WERI-Rb-1 (cell line): ENCODE measurements around the gene CHMP6.

Experiments used
- DNase-seq: peaks from one replicate; pipeline ENCODE4 v3.0.0-alpha.2; 2020
- H3K27ac ChIP-seq: fragments of 250-450 bp; sonication (Bioruptor Pico); 2 replicates; pipeline ENCODE4 v1.5.1; 2020; ENCODE audit warnings: mild to moderate bottlenecking, moderate library complexity
- H3K27me3 ChIP-seq: fragments of 250-450 bp; sonication (Bioruptor Pico); 2 replicates; pipeline ENCODE4 v1.5.1; 2021; ENCODE audit warnings: mild to moderate bottlenecking, low read depth, moderate library complexity; ENCODE audit not compliant: insufficient read depth, severe bottlenecking
- H3K36me3 ChIP-seq: fragments of 250-450 bp; sonication (Bioruptor Pico); 2 replicates; pipeline ENCODE4 v1.5.1; 2020; ENCODE audit warnings: mild to moderate bottlenecking, moderate library complexity
- H3K4me3 ChIP-seq: 2 replicates; pipeline ENCODE4 v1.5.1; 2011; ENCODE audit warnings: low read depth, mild to moderate bottlenecking, control low read depth, low read length
- H3K9me3 ChIP-seq: fragments of 250-450 bp; sonication (Bioruptor Pico); 2 replicates; pipeline ENCODE4 v1.5.1; 2021; ENCODE audit warnings: mild to moderate bottlenecking, moderate library complexity; ENCODE audit not compliant: severe bottlenecking
- TF ChIP-seq, protein P1 (sequence below): IDR thresholded peaks from 2 replicates; pipeline ENCODE4 v1.5.1; 2011; ENCODE audit warnings: low read depth, mild to moderate bottlenecking, control low read depth, inconsistent platforms, low read length

Gene CHMP6

GRCh38 chr17:80989586-80989913 is 2.1 kb upstream of the CHMP6 start:
- peaks cover 3% of the 10 kb centered on the region for H3K9me3 ChIP-seq
- no peak for DNase-seq
- H3K36me3 ChIP-seq = peaks cover 8% of the 10 kb centered on the region
- TF ChIP-seq, protein P1, sequence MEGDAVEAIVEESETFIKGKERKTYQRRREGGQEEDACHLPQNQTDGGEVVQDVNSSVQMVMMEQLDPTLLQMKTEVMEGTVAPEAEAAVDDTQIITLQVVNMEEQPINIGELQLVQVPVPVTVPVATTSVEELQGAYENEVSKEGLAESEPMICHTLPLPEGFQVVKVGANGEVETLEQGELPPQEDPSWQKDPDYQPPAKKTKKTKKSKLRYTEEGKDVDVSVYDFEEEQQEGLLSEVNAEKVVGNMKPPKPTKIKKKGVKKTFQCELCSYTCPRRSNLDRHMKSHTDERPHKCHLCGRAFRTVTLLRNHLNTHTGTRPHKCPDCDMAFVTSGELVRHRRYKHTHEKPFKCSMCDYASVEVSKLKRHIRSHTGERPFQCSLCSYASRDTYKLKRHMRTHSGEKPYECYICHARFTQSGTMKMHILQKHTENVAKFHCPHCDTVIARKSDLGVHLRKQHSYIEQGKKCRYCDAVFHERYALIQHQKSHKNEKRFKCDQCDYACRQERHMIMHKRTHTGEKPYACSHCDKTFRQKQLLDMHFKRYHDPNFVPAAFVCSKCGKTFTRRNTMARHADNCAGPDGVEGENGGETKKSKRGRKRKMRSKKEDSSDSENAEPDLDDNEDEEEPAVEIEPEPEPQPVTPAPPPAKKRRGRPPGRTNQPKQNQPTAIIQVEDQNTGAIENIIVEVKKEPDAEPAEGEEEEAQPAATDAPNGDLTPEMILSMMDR = no peak
- no peaks in the 10 kb centered on the region for H3K27me3 ChIP-seq
- H3K27ac ChIP-seq = no peak overlapping the region
- H3K4me3 ChIP-seq = no peak overlapping the region

DNA sequence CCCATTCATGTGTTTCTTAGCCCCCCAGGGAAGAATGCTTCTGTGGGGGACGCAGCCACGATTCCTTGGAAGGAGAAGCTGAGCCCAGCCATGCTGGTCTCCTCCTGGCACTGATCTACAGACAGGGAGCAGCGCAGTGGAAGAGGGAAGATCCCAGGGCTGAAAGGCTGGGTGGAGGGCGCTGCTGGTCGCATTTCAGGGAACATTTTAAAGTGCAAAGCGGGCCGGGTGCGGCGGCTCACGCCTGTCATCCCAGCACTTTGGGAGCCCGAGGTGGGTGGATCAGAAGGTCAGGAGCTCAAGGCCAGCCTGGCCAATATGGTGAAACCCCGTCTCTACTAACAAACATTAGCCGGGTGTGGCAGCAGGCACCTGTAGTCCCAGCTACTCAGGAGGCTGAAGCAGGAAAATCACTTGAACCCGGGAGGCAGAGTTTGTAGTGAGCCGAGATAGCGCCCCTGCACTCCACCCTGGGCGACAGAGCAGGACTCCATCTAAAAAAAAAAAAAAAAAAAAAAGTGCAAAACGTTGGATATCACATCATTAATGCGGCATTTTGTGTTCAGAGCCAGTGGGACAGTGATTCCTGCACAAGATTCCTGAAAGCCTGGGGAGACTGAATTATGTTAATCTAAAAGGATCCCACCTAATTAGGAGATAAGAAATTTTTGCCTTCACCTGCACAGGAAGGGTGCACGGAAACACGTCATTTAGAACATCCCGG is 558 bp upstream of the CHMP6 start:
- TF ChIP-seq, protein P1 = no peak
- Histone ChIP-seq H3K4me3 (peak overlapping the region; percentile 46), H3K9me3 (peaks cover 3% of the 10 kb centered on the region), H3K27me3 (no peaks in the 10 kb centered on the region), H3K36me3 (peaks cover 20% of the 10 kb centered on the region), H3K27ac (peak overlapping the region; percentile 63)
- no peak for DNase-seq

DNA sequence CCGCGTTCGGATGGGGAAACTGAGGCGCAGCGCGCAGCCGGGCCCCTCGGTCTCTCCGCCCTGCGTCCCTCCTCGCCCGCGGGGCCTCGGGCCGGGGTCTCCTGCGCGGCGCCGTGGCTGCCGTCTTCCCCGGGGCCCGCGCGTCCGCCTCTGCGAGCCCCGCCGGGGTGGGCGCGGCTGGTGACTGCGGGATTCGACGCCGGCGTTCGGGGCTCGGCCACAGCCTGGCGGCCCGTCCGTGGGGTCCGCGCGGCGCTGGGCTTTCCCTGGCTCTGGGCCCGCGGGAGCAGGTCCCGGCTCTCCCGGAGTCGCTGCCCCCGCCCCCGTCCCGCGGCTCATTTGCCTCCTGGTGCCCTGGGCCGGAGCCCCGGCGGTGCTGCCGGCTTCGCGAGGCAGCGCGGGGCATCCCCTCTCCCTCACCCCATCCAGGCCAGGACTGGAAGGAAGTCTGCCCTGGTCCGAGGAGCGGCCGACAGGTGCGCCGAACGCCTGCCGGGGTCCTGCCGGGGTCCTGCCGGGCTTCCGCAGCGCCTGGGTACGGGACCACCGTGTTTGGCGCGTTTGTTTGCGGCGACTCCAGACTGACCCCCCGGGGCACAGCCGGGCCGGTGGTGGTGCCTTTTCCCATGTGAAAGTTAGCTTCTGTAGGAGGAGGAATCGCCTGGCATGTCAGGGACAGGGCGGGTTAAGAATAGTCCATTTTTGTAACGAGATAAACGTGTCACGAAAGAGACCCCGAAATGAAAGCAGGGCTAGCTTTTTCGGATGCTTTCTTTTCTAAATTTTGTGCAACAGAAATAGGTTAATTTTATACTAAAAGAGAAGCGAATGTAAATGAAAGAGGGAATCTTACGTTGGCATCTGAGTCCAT is 671 bp downstream of the CHMP6 start:
- no peak for DNase-seq
- Histone ChIP-seq H3K9me3 (no peaks in the 10 kb centered on the region), H3K36me3 (peaks cover 33% of the 10 kb centered on the region), H3K27ac (peak overlapping the region; percentile 63), H3K4me3 (peak overlapping the region; percentile 46), H3K27me3 (no peaks in the 10 kb centered on the region)
- TF ChIP-seq, protein P1 = no peak

DNA sequence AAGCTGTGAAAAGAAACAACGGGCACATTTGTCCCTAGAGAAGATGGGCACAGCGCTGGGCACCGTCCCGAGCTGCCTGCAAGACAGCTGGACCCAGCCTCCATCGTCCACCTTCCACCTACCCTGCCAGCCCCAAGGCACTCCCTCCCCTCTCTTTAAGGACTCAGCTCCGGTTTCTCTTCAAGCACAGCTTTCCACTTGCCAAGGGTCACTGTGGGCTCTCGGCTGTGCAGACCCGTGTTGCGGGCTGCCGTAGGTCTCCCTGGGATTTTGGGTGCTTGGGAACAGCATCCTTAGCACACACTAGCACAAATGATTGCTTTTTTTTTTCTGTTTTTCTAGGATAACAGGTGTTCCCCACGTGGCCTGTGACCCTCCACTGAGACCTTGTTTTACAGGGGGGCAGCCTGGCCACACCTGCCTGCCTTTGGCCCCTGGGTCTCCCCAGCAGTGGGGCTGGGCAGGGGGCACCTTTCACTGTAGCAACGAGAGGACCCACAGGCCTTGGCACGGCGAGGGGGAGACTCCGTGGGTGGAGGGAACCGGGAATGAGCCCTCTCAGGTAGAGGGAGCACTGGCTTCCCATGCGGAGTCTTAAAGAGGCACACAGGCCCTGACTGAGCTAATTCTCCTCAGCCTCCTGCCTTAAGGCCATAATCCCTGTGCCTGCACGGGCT is 1.4 kb downstream of the CHMP6 start:
- Histone ChIP-seq H3K4me3 (peak overlapping the region; percentile 46), H3K27me3 (no peaks in the 10 kb centered on the region), H3K9me3 (no peaks in the 10 kb centered on the region), H3K27ac (peak overlapping the region; percentile 47), H3K36me3 (peaks cover 40% of the 10 kb centered on the region)
- TF ChIP-seq, protein P1 = no peak
- DNase-seq = peak; percentile 81

DNA sequence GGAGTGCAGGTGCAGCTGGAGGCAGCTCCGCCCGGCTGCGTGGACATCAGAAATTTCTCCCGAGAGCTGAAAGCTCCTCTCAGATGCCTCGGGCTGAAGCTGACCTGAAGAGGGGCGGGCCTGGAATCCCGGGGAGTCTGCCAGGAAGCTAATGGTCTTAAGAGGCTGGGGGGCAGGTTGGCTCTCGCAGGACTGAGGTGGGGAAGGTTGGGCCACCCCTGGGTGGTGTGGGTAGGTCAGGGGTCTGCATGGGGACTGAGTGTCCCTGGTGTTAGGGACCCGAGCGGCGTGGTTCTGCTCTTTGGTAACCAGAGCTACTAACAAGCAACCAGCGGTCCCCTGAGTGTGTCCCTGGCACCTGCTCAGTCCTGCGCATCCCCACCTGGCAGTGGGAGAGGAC is 3.5 kb downstream of the CHMP6 start:
- Histone ChIP-seq H3K27me3 (no peaks in the 10 kb centered on the region), H3K4me3 (no peak overlapping the region), H3K36me3 (peaks cover 61% of the 10 kb centered on the region), H3K27ac (no peak overlapping the region), H3K9me3 (no peaks in the 10 kb centered on the region)
- TF ChIP-seq, protein P1 = no peak
- DNase-seq = no peak
